ENCODE measurements around the gene OR52A1.

GRCh38 chr11:5154657-5155056 is at the start of gene OR52A1:
- TF ChIP-seq CTCF (IDR thresholded peaks at IDR 0.05): no peak
- no peak for TF ChIP-seq POLR2A (IDR thresholded peaks at IDR 0.05)

Measured in uterus (tissue), 2 donors.